DMS53 treated with DMSO at 0.1 percent for 48 hours (cell line): ENCODE measurements around the gene MAGIX.
"Not testable (repeated sequence)": the region's sequence is repeated elsewhere in the genome, so short reads cannot be mapped to it uniquely, and the experiment has no call there.

Experiments
- DNase-seq: peaks from one replicate; lab custom pipeline; 2025; ENCODE audit not compliant: unreplicated experiment; lab: John Stamatoyannopoulos, UW

Gene MAGIX

DNA sequence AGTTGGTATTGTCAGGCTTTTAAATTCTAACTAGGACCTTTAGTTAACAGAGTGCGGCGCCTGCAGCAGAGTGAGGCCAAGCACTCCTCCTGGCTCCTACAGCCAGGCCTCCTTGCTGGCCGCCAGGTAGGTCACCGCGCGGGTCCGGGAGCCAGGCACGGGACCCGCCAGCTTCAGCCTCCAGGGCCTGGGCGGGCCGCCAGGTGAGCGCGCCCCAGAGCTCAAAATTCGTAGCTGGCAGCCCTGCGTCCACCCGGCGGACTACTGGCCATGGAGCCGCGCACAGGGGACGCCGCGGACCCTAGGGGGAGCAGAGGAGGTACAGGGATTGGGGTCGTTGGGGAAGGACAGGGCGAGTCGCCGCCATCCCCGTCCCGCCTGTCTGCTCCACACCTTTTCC is at the start of gene MAGIX:
TSS of gene MAGIX (plus strand) at position 139 of the 400 bp plus-strand sequence. CDS start at position 271, 132 bp downstream.
- no peak for DNase-seq

DNA sequence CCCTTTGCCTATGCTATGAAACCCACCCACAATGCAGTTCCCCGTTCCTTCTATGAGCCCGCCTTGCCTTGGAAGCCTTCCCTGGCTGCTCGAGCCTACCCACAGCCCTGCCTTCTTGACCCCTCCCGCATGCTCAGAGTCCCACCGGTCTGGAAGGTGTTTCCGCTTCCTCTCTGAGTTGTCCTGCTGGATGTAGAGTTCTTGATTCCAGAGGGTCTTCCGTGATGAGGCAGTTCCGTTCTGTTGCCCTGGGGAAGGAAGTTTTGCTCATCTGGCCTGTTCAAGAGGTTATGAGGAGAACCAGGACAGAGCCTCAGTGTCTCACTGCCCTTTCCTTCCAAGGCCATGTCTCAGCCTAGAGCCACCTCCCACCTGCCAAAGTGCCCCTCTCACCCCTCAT is 46.5 kb upstream of the MAGIX start:
- no peak for DNase-seq

DNA sequence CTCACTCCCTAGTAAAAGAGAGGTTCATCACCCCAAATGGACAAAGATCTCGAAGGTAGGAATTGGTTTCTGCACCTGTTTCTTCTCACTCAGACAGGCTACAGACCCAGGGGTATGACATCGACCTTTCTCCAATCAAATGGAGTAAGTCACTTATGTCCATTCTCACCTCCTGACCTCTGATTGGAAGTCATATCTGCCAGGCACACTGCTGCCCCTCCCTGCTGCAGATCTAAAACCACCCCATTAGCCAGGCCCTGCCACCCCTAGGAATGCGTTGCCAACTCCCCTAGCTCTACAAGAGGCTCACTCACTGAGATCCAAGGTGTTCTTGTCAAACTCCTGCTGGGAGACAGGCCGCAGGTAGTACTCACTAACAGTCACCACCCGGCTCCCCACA is 45.8 kb upstream of the MAGIX start:
- DNase-seq = no peak

DNA sequence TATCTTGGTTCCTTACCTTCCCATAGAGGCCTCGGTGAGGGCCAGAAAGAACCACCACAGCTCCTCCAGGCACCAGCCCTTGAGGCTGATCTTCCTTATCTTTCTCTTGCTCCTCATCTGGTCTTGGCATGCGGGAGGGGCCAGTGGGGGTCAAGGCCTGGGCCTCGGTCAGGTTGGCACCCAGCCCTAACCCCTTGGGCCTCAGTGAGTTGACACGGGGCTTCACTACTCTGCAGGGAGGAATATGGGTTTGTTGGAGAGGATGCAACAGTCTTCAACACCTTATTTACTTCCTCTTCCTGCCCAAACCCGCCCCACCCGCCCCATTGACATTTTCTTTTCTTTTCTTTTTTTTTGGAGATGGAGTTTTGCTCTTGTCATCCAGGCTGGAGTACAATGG is 45.0 kb upstream of the MAGIX start:
- DNase-seq = no peak

DNA sequence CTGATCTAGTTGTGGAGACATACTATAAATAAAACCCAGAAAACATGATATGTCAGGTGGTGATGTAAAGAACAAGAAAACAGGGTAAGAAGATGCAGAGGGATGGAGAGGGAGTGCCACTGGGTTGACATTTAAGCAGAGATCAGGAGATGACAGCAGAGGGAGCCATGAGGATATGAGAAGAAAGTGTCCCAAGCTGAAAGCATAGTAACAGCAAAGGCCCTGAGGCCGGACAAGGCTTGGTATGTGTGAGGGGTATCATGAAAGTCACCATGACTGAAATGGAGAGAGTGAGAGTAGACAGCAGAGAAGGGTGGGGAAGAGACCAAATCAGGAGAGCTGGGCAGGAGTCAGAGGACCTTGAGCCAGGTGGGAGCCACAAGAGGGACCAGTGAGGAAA is 42.5 kb upstream of the MAGIX start:
- no peak for DNase-seq

DNA sequence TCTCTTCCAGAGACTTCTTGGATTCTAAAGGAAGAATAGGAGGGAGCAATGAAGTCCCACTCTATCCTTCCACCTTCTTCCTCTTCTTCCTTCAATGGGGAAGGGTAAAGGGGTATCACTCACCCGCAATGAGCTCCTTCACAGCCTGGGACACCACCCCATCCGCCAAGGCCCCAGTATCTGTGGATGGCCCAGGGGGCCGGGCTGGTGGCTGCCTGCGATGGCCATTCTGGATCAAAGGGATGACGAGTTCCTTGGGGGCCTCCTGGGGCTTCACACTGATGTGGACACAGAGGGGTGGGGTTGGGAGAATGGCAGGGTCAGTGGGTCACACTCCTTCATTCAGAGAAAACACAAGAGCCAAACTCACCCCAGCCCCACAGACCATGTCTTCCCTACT is 40.1 kb upstream of the MAGIX start:
- no peak for DNase-seq

DNA sequence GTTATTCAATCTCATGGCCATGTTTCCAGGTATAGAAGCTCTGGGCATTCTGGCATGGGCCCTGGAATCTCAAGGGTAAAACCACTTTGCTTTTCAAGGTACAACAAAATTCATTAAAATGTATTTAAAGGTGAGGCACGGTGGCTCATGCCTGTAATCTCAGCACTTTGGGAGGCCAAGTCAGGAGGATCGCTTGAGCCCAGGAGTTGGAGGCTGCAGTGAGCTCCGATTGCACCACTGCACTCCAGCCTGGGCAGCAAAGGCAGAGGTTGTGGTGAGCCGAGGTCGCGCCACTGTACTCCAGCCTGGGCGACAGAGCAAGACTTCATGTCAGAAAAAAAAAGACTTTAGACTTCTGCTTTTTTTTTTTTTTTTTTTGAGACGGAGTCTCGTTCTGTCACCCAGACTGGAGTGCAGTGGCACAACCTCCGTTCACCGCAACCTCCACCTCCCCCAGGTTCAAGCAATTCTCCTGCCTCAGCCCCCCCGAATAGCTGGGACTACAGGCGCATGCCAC is 34.8 kb upstream of the MAGIX start:
- not testable (repeated sequence) for DNase-seq

DNA sequence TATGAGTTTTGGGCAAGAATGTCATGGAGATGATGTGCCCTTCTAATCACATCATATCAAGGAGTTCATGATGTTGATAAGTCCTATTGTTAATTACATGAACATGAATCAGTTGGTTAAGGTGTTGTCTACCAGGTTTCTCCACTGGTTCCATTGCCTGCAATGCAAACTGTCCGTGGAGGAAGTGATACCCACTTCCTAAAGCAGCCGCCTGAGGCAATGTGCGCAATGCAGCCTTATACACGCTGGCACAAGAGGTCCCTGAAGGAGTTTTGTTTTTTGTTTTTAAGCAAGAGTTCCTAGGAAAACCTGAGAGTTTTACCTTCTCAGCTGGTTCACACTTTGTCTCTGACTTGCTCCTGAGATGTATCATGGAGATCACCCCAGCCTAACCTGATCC is 33.1 kb upstream of the MAGIX start:
- DNase-seq = no peak

DNA sequence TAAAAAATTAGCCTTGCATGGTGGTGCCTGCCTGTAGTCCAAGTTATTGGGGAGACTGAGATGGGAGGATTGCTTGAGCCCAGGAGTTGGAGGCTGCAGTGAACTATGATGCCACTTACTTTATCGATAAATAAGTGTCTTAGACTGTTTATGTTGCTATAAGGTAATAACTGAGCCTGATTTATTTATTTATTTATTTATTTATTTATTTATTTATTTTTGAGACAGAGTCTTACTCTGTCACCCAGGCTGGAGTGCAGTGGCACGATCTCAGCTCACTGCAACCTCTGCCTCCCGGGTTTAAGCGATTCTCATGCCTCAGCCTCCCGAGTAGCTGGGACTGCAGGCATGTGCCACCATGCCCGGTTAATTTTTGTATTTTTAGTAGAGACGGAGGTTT is 30.3 kb upstream of the MAGIX start:
- DNase-seq = not testable (repeated sequence)

DNA sequence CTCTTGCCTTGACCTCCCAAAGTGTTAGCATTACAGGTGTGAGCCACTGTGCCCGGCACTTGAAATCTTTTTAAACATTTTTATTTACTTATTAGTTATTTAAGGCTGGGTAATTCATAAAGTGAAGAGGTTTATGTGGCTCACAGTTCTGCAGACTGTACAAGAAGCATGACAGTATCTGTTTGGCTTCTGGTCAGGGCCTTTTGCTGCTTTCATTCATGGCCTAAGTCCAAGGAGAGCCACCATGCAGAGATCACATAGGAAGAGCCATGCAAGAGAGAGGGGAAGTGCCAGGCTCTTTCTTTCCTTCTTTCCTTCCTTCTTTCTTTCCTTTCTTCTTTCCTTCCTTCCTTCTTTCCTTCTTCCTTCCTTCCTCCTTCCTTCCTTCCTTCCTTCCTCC is 28.8 kb upstream of the MAGIX start:
- DNase-seq = no peak

DNA sequence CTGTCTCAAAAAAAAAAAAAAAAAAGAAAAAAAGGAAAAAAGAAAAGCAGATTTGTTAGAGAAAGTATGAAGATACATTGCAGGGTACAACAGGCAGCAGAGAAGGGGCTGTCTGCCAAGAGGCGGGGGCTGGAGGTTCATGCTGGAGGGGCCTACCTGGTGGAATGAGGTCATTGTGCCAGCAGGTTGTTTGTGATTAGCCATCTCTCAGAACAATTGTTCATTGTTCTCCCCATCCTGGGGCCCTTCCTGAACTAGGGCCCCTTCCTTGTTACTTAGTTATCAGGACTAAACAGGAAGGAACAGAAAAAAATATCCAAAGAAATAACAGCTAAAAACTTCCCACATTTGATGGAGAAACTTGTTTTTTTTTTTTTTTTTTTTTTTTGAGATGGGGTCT is 25.1 kb upstream of the MAGIX start:
- DNase-seq = no peak

DNA sequence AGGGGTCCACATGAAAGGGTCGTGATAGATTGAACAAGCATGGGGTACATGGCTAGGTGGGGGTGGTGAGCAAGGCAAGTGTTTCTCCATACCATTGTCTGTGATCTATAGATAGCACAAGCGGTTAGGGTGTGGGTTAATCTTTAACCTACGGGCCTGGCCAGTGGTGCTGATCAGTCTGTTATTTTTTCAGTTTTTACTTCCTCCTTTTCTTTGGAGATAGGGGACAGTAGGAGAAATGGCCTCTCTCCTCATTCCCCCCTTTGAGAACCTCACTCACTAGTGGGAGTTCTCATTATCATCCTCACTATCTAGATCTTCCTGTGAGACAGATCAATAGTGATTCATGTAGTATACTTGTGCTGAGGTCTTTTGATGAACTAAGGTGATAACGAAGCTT is 22.8 kb upstream of the MAGIX start:
- peak; percentile 46 for DNase-seq

DNA sequence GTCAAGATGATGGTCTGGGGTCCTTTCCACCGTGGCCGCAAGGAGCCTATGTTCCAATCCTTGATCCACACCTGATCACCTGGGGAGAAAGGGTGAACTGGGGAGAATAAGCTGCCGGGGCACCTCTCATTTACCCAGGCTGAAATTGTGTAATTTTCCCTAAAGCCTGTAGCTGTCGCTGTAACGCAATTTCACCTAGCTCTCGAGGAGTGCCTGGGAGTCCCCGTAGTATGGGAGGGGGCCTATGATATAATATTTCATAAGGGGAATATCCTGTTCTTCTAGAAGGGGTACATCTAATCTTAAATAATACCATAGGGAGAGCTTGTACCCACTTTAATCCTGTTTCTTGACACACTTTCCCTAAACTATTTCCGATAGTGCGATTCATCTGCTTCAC is 20.3 kb upstream of the MAGIX start:
- not testable (repeated sequence) for DNase-seq

DNA sequence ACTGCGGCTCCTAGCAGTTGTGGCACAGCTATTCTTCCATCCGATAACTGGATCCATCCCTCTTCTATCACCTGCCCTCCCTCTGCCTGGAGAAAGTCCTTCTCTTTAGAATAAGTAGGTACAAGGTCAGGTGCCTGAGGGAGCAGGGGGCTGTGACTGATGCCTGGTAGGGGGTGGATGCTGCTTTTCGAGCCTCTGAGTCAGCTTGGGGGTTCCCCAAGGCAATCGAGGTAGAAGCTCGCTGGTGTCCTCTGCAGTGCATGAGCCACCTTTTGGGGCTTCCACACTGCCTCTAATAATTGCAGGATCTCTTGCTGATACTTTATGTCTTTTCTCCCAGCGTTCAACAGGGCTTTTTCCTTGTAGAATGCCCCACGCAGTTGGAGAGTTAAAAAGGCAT is 19.4 kb upstream of the MAGIX start:
- DNase-seq = not testable (repeated sequence)

DNA sequence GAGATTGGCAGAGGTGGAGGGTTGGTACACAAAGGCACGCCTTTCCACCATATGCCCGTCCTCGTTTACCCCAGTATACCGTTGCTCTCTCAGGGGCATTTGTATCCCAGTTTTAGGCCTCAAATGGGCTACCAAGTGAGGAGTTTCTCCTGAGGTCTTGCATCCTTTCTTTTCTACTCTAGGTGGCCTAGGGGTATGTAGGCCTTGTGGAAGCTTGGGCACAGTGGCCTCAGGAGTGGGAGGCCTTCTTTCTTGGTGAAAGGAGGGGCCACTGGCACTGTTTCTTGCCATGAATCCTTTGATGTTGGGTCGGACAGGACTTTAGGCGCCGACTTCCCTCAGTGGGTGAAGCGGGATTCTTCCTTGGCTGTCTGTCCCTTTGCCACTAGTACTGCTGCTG is 15.3 kb upstream of the MAGIX start:
- DNase-seq = no peak

DNA sequence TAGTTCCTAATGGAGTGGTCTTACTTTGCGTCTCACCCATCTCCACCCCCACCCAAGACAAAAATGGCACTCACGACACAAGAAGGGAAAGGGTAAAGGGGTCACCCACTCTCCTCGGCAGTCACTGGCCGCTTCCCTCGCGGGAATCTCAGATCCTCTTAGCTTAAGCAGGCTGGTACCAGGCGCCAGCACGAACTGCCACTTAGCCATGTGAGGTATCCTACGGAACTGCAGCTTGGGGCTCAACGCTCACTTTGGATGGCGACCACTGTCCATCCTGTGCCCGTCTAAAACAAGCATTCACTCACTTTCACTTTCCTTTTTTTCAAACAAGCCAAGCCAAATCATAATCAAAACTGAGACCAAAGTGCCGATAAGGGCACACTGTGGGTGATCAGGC is 14.6 kb upstream of the MAGIX start:
- DNase-seq = no peak

DNA sequence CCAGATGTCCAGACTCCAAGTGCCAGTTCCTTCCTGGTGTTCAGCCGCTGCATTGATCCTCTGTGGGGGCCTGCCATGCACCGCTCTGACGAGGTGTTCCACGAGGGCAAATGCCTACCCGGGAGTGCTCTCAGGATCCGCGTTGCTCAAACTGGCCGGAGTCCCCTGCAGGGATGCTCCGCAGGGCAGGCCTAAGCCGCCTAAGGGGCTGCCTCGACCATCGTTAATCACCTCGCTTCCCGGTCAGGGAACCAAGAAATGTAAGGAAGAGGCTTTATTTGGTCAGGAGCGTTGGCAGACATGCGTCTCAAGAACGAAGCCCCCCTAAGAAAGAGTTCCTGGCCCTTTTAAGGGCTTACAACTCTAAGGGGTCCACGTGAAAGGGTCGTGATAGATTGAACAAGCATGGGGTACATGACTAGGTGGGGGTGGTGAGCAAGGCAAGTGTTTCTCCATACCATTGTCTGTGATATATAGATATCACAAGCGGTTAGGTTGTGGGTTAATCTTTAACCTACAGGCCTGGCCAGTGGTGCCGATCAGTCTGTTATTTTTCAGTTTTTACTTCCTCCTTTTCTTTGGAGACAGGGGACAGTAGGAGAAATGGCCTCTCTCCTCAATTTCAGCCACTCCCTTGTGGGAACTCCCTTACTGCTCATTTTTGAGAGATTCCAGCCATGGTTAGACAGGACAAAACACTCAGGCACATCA is 14.0 kb upstream of the MAGIX start:
- peak; percentile 72 for DNase-seq

DNA sequence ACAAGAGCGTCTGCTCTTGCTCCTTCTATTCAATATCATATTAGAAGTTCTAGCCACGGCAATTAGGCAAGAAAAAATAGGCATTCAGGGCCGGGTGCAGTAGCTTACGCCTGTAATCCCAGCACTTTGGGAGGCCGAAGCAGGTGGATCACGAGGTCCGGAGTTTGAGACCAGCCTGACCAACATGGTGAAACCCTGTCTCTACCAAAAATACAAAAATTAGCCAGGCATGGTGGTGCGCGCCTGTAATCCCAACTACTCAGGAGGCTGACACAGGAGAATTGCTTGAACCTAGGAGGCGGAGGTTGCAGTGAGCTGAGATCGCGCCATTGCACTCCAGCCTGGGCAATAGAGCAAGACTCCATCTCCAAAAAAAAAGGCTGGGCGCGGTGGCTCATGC is 13.3 kb upstream of the MAGIX start:
- DNase-seq = not testable (repeated sequence)

DNA sequence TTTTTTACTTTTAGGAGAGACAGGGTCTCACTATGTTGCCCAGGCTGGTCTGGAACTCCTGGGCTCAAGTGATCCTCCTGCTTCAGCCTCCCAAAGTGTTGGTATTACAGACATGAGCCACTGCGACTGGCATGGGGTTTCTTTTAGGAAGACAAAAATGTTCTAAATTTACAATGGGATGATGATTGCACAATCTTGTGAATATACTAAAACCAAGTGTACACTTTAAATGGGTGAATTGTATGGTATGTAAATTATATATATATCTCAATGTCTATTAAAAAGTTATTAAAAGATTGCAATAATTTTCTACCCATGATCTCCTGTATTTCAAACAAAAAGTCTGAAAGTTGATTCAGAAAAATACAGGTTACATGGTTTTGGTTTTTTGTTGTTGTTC is 9.1 kb upstream of the MAGIX start:
- no peak for DNase-seq

DNA sequence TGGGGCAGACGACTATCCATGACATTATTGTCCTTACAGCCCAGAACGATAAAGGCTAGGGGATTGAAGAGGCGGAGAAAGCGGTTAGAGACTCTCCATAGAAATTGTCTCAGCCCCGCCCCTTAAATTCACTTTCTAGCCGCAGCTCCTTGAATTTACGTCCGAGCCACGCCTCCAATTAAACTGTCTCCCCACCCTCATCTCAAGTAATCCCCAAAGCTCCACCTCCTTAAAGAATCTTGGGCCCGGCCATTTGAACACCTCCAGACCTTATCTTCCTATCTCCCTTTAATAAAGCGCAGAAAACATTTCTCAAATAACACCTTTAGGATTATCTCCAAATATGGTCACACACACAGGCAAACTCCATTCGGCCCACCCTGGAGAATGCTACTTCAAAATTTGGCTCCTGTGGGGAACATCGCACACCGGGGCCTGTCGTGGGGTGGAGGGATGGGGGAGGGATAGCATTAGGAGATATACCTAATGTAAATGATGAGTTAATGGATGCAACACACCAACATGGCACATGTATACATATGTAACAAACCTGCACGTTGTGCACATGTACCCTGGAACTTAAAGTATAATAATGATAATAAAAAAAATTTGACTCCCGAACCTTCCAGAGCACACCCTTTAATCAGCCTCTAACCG is 7.2 kb upstream of the MAGIX start:
- DNase-seq = no peak

DNA sequence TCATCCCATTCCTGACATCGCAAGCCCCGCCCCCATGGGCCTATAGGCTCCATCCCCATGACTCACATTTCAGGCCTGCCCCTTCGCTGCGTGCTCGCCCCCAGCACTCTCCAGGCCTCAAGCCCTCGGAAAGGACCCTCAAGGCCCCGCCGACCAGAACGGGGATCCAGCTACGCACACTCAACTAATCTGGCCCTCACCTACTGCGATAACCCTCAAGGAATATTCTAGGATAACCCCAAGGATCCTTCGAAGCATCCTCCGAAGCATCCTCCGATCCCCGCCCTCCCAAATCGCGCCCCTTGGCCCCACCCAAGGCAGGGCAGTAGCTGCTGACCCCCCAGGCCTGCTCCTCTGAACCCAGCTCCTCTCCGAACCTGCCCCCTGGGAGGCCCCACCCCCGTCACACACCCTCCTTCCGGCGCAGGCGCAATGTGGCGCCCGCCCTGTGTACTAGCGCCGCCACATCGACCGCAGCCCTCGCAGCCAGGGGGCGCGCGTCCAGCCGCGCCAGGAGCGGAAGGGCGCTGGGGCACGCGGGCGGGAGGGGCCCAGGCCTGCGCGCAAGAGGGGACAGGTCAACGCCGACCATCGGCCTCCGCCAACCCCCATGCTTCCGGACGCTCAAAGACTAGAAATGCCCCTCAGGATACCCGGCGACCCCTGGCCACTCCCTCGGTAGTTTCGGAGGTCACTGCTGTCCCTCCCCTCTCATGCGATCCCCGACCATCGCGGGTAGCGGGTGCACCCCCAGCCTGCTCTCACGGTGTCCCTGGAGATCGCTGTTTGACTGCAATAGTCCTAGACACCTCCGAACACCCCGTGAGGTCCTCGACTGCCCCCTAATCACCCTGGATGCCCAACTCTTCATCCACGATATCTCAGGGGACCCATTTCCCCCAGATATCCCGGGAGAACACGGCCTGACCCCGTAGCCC is 6.4 kb upstream of the MAGIX start:
- DNase-seq = peak; percentile 68

DNA sequence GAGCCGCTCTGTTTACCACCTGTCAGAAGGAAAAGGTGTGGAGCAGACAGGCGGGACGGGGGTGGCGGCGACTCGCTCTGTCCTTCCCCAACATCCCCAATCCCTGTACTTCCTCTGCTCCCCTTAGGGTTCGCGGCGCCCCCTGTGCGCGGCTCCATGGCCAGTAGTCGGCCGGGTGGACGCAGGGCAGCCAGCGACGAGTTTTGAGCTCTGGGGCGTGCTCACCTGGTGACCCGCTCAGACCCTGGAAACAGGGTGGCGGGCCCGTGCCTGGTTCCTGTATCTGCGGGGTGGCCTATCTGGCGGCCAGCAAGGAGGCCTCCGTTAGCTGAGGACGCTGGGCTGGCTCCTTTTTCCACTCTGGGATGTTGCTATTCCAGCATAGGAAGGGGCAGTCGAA is 5.4 kb upstream of the MAGIX start:
- no peak for DNase-seq
